Vagina (tissue), 2 donors: Measurements from ENCODE around the gene PIEZO2. TPM values are rescaled to one million over a fixed set of nuclear protein-coding genes. Genes with fewer than 3 reads are reported as not detected.
"Not testable (repeated sequence)": the region's sequence is repeated elsewhere in the genome, so short reads cannot be mapped to it uniquely, and the experiment has no call there.

Experiments
- DNase-seq, 2 donors: peaks; one replicate each; pipeline ENCODE4 v3.0.0-alpha.2; 2017; ENCODE audit errors: extremely low spot score in 2 of 2
- H3K27ac ChIP-seq: fragments of 200-600 bp; sonication (generic); one replicate; pipeline ENCODE4 v1.5.1; 2019
- H3K27me3 ChIP-seq: fragments of 200-600 bp; sonication (generic); one replicate; pipeline ENCODE4 v1.5.1; 2019
- H3K36me3 ChIP-seq, 2 donors: fragments of 200-600 bp; sonication (generic); one replicate each; pipeline ENCODE4 v1.5.1; 2017 to 2019
- H3K4me1 ChIP-seq: fragments of 200-600 bp; sonication (generic); one replicate; pipeline ENCODE4 v1.5.1; 2019
- H3K4me3 ChIP-seq, 2 donors: fragments of 200-600 bp; sonication (generic); 1 replicate in 1 of 2; 2 replicates in 1 of 2; pipeline ENCODE4 v1.5.1; 2016 to 2019
- H3K9me3 ChIP-seq: fragments of 200-600 bp; sonication (generic); one replicate; pipeline ENCODE4 v1.5.1; 2019
- CTCF ChIP-seq, 3 experiments: fragments of 450-650 bp in 2 of 3; fragments of 200-600 bp in 1 of 3; sonication (generic) in 1 of 3; IDR thresholded peaks; one replicate each; pipeline ENCODE4 v1.5.1; 2017 to 2019; ENCODE audit warnings: antibody characterized with exemption in 3 of 3, mild to moderate bottlenecking in 2 of 3, moderate library complexity in 2 of 3
- POLR2A ChIP-seq, 2 donors: fragments of 450-650 bp; IDR thresholded peaks; one replicate each; pipeline ENCODE4 v1.6.1; 2017; ENCODE audit warnings: antibody characterized with exemption in 2 of 2, mild to moderate bottlenecking in 2 of 2, moderate library complexity in 2 of 2
- POLR2AphosphoS5 ChIP-seq, 2 donors: sonication (generic); formaldehyde crosslinking; IDR thresholded peaks; one replicate each; pipeline ENCODE4 v1.9.0; 2017; ENCODE audit warnings: antibody characterized with exemption in 2 of 2, mild to moderate bottlenecking in 2 of 2, low read depth in 1 of 2; ENCODE audit not compliant: insufficient read depth in 1 of 2
- intact Hi-C: fragments of 100-400 bp; cut with DNase I; formaldehyde crosslinking; loops from one replicate; pipeline ENCODE4 v1.15.1; 2023
- total RNA-seq: library from RNA; depleted of rRNA; stranded (reverse); fragments of >200 nt; gene quantifications from one replicate; pipeline ENCODE4 v1.2.3, GENCODE V29; 2016

Gene PIEZO2
- total RNA-seq, 1 donor from 2014 or later, result 5.9 TPM

- DNase-seq, result no peak
- intact Hi-C loops, result no loop called here
- TF ChIP-seq CTCF (IDR thresholded peaks at IDR 0.05) (no peak), POLR2AphosphoS5 (IDR thresholded peaks at IDR 0.05; ENCODE audit: insufficient read depth in 1 of 2, low read depth in 1 of 2) (no peak), POLR2A (IDR thresholded peaks at IDR 0.05) (no peak)
- Histone ChIP-seq H3K9me3 (no peaks in the 10 kb centered on the region), H3K27ac (no peak overlapping the region), H3K4me3 (no peak overlapping the region), H3K4me1 (peaks cover 17% of the 10 kb centered on the region), H3K27me3 (no peaks in the 10 kb centered on the region), H3K36me3 (no peaks in the 10 kb centered on the region)
These were observed 211.4 kb downstream of the PIEZO2 start for GRCh38 chr18:10937743-10938640.

- intact Hi-C loops, result no loop called here
- no peaks in the 10 kb centered on the region for H3K9me3 ChIP-seq
- H3K4me3 ChIP-seq, result no peak overlapping the region
- DNase-seq, result no peak
- peak overlapping the region; percentile 42 for H3K27ac ChIP-seq
- no peaks in the 10 kb centered on the region for H3K36me3 ChIP-seq
- H3K4me1 ChIP-seq, result peaks cover 17% of the 10 kb centered on the region
- H3K27me3 ChIP-seq, result no peaks in the 10 kb centered on the region
- peak in 1 of 2 donors; percentile 45 for TF ChIP-seq POLR2AphosphoS5 (IDR thresholded peaks at IDR 0.05; ENCODE audit: insufficient read depth in 1 of 2, low read depth in 1 of 2)
- TF ChIP-seq CTCF (IDR thresholded peaks at IDR 0.05), result no peak
These were observed 213.0 kb downstream of the PIEZO2 start for GRCh38 chr18:10936176-10937053.

GRCh38 chr18:10935588-10935987 is 213.8 kb downstream of the PIEZO2 start:
- Histone ChIP-seq H3K9me3 (no peaks in the 10 kb centered on the region), H3K36me3 (no peaks in the 10 kb centered on the region), H3K27me3 (no peaks in the 10 kb centered on the region), H3K4me1 (peaks cover 17% of the 10 kb centered on the region), H3K27ac (peak overlapping the region; percentile 37), H3K4me3 (no peak overlapping the region)
- no peak for DNase-seq
- no peak for TF ChIP-seq POLR2AphosphoS5 (IDR thresholded peaks at IDR 0.05; ENCODE audit: insufficient read depth in 1 of 2, low read depth in 1 of 2)
- TF ChIP-seq POLR2A (IDR thresholded peaks at IDR 0.05), result no peak
- TF ChIP-seq CTCF (IDR thresholded peaks at IDR 0.05), result no peak
- intact Hi-C loops, result no loop called here

- intact Hi-C loops, H3K27me3 ChIP-seq, H3K4me3 ChIP-seq, H3K9me3 ChIP-seq, DNase-seq, H3K27ac ChIP-seq, H3K36me3 ChIP-seq: not testable (repeated sequence)
- peaks cover 17% of the 10 kb centered on the region for H3K4me1 ChIP-seq
These were observed 215.7 kb downstream of the PIEZO2 start for GRCh38 chr18:10933648-10934047.

GRCh38 chr18:10930076-10930475 is 219.3 kb downstream of the PIEZO2 start:
- Histone ChIP-seq H3K36me3 (no peaks in the 10 kb centered on the region), H3K4me1 (peaks cover 13% of the 10 kb centered on the region), H3K9me3 (no peaks in the 10 kb centered on the region), H3K27me3 (no peaks in the 10 kb centered on the region), H3K27ac (no peak overlapping the region), H3K4me3 (no peak overlapping the region)
- intact Hi-C loops, result no loop called here
- TF ChIP-seq CTCF (IDR thresholded peaks at IDR 0.05) (no peak), POLR2AphosphoS5 (IDR thresholded peaks at IDR 0.05; ENCODE audit: insufficient read depth in 1 of 2, low read depth in 1 of 2) (no peak), POLR2A (IDR thresholded peaks at IDR 0.05) (no peak)
- DNase-seq, result no peak
